ENCODE measurements around the gene VHLL. TPM values are rescaled to one million over a fixed set of nuclear protein-coding genes. Genes with fewer than 3 reads are reported as not detected.

VHLL gene
- total RNA-seq, 1 donor from 2014 or later = not detected

DNA sequence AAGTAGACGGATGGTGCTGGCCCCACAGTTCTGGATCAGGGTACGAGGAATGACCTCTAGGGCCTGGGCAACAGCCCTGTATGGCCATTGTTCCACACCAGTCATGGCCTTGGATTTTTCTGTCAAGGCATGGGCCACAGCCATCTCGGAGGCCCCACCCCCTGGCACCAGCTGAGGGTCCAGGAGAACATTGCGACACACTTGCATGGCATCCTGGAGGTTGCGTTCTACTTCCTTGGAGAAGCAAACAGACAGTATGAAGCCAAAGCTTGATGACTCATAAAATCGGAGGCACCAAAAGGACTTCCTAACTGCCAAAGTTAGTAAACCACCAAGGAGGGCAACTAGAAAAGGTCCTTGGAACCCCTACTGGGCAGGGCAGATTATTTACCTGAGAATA lies 11.9 kb upstream of the VHLL start:
- no peak overlapping the region for H3K4me3 ChIP-seq (ENCODE audit: low read depth, low read length)
- no peak for TF ChIP-seq CTCF (conservative IDR thresholded peaks at IDR 0.05; ENCODE audit: low read depth, low read length)
- no peak for DNase-seq (ENCODE audit: low read depth)

GRCh38 chr1:156308078-156308477 lies 9.0 kb upstream of the VHLL start:
- H3K4me3 ChIP-seq (ENCODE audit: low read depth, low read length) = no peak overlapping the region
- TF ChIP-seq CTCF (conservative IDR thresholded peaks at IDR 0.05; ENCODE audit: low read depth, low read length) = no peak
- DNase-seq (ENCODE audit: low read depth) = no peak

- DNase-seq (ENCODE audit: low read depth) = no peak
- TF ChIP-seq CTCF (conservative IDR thresholded peaks at IDR 0.05; ENCODE audit: low read depth, low read length) = no peak
Observed at GRCh38 chr1:156305215-156305614, 6.1 kb upstream of the VHLL start.

GRCh38 chr1:156303241-156303640 lies 4.1 kb upstream of the VHLL start:
- DNase-seq (ENCODE audit: low read depth) = no peak
- no peak for TF ChIP-seq CTCF (conservative IDR thresholded peaks at IDR 0.05; ENCODE audit: low read depth, low read length)
- H3K4me3 ChIP-seq (ENCODE audit: low read depth, low read length) = no peak overlapping the region

More at GRCh38 chr1:156305215-156305614, 6.1 kb upstream of the VHLL start:
- no peak overlapping the region for H3K4me3 ChIP-seq (ENCODE audit: low read depth, low read length)

- no peak for DNase-seq (ENCODE audit: low read depth)
- no peak for TF ChIP-seq CTCF (conservative IDR thresholded peaks at IDR 0.05; ENCODE audit: low read depth, low read length)
- peak within 1 kb of the TSS; percentile 99 for H3K4me3 ChIP-seq (ENCODE audit: low read depth, low read length)
Observed at GRCh38 chr1:156295391-156295947, 3.6 kb downstream of the VHLL start, which contains the start of gene GLMP. TSS of gene GLMP (minus strand) at chr1:156295679. CDS start at chr1:156295645, 34 bp downstream.

DNA sequence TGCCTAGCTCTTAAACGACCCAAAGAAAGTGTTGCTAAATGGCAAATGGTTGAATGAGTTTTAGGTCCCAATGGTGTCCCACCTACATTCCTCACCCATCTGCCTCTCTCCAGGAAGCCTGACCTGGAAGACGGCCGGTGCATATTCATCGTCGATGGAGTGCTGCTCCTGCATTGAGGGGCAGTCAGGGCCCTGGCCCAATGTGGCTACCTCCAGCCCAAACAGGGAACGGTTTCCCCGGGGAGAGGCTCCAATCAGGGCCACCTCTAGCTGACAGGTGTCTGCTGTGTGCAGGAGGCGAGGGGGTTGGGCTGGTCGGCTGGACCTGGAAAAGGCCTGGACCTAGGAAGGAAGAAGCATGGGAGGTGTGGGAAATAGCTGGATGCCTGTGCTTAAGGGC lies 5.2 kb downstream of the VHLL start:
- no peak for TF ChIP-seq CTCF (conservative IDR thresholded peaks at IDR 0.05; ENCODE audit: low read depth, low read length)
- no peak overlapping the region for H3K4me3 ChIP-seq (ENCODE audit: low read depth, low read length)
- no peak for DNase-seq (ENCODE audit: low read depth)

- H3K4me3 ChIP-seq (ENCODE audit: low read depth, low read length) = no peak overlapping the region
- TF ChIP-seq CTCF (conservative IDR thresholded peaks at IDR 0.05; ENCODE audit: low read depth, low read length) = no peak
- DNase-seq (ENCODE audit: low read depth) = no peak
Observed at GRCh38 chr1:156293098-156293434, 6.0 kb downstream of the VHLL start.

All from epithelial cell of proximal tubule (primary cell).